B cell (primary cell): ENCODE results near the gene PLPP4. TPM values are rescaled to one million over a fixed set of nuclear protein-coding genes. Genes with fewer than 3 reads are reported as not detected.

ENCODE experiments used
- ATAC-seq: fragments of 200-7000 bp; cut with Tn5 transposase; one replicate; pipeline ENCODE4 v1.10.0; 2021; ENCODE audit warnings: low read depth, mild to moderate bottlenecking, moderate number of reproducible peaks, moderate library complexity
- CTCF ChIA-PET: fragments of 350-600 bp; sonication (Branson Sonifier 250); formaldehyde crosslinking; loops from one replicate; lab custom pipeline; 2021; ENCODE audit warnings: antibody characterized with exemption, inconsistent platforms; lab: Charles Lee
- POLR2A ChIA-PET: fragments of 350-600 bp; sonication (Branson Sonifier 250); formaldehyde crosslinking; loops from one replicate; lab custom pipeline; 2021; ENCODE audit warnings: antibody characterized with exemption; lab: Charles Lee
- DNase-seq: peaks from one replicate; pipeline ENCODE4 v3.0.0; 2013
- H2AFZ ChIP-seq: 2 replicates; pipeline ENCODE4 v1.6.1; 2012; ENCODE audit warnings: mild to moderate bottlenecking, low read depth, low read length; ENCODE audit not compliant: insufficient read depth, poor library complexity, severe bottlenecking
- H3K27ac ChIP-seq, 2 donors: 1 replicate in 1 of 2; 2 replicates in 1 of 2; pipeline ENCODE4 v1.5.1; 2012 to 2013; ENCODE audit warnings: low read length in 2 of 2, mild to moderate bottlenecking in 2 of 2, moderate library complexity in 1 of 2
- H3K27me3 ChIP-seq, 4 experiments: fragments of 200-600 bp in 1 of 4; sonication (generic) in 1 of 4; replicated peaks in 1 of 4; 1 replicate in 2 of 4; 2 replicates in 2 of 4; pipeline versions ENCODE4 v1.6.1 to v1.7.0; 2013 to 2016; ENCODE audit warnings: low read length in 3 of 4, mild to moderate bottlenecking in 2 of 4, mixed read lengths in 1 of 4, moderate library complexity in 1 of 4; ENCODE audit not compliant: insufficient read depth in 4 of 4, control insufficient read depth in 3 of 4; ENCODE audit errors: control extremely low read depth in 1 of 4
- H3K36me3 ChIP-seq, 2 experiments: replicated peaks in 1 of 2; 1 replicate in 1 of 2; 2 replicates in 1 of 2; pipeline versions ENCODE4 v1.6.1 to v1.7.1; 2013; ENCODE audit warnings: low read length in 1 of 2; ENCODE audit not compliant: insufficient read depth in 2 of 2, control insufficient read depth in 1 of 2; ENCODE audit errors: control extremely low read depth in 1 of 2, extremely low read depth in 1 of 2
- H3K4me1 ChIP-seq, 2 donors: fragments of 200-600 bp in 1 of 2; sonication (generic) in 1 of 2; 1 replicate in 1 of 2; 2 replicates in 1 of 2; pipeline versions ENCODE4 v1.5.1 to v1.6.1; 2013 to 2017; ENCODE audit warnings: low read length in 2 of 2; ENCODE audit not compliant: control insufficient read depth in 2 of 2, insufficient read depth in 2 of 2
- H3K4me2 ChIP-seq: replicated peaks from 2 replicates; pipeline ENCODE3; 2012; ENCODE audit warnings: mild to moderate bottlenecking, low read depth, low read length; ENCODE audit not compliant: poor library complexity, severe bottlenecking
- H3K4me3 ChIP-seq, 5 experiments: fragments of 200-600 bp in 1 of 5; sonication (generic) in 1 of 5; 1 replicate in 3 of 5; 2 replicates in 2 of 5; pipeline versions ENCODE4 v1.5.1 to v1.7.0; 2011 to 2016; ENCODE audit warnings: low read length in 4 of 5, mild to moderate bottlenecking in 4 of 5, low read depth in 2 of 5, control low read depth in 1 of 5, moderate library complexity in 1 of 5; ENCODE audit not compliant: insufficient read depth in 1 of 5; ENCODE audit errors: control extremely low read depth in 1 of 5, extremely low read depth in 1 of 5
- H3K79me2 ChIP-seq: fragments of 200-600 bp; sonication (generic); one replicate; pipeline ENCODE4 v1.6.0; 2016; ENCODE audit warnings: low read length; ENCODE audit not compliant: control insufficient read depth, insufficient read depth
- H3K9ac ChIP-seq: fragments of 200-600 bp; sonication (generic); 2 replicates; pipeline ENCODE4 v1.6.1; 2017; ENCODE audit warnings: mild to moderate bottlenecking, low read length, moderate library complexity
- H3K9me3 ChIP-seq, 3 donors: one replicate each; pipeline versions ENCODE4 v1.6.1 to v1.7.1; 2013; ENCODE audit warnings: low read length in 2 of 3; ENCODE audit not compliant: control insufficient read depth in 2 of 3, insufficient read depth in 1 of 3; ENCODE audit errors: control extremely low read depth in 1 of 3
- H4K20me1 ChIP-seq: 2 replicates; pipeline ENCODE4 v1.6.0; 2012; ENCODE audit warnings: mild to moderate bottlenecking, low read length; ENCODE audit not compliant: insufficient read depth, control insufficient read depth, poor library complexity, severe bottlenecking
- H3K27ac Mint-ChIP-seq: one replicate; pipeline ENCODE4 v1.8.0; 2021; ENCODE audit warnings: mixed read lengths
- H3K27me3 Mint-ChIP-seq: one replicate; pipeline ENCODE4 v1.8.0; 2021; ENCODE audit warnings: mixed read lengths
- H3K4me1 Mint-ChIP-seq: one replicate; pipeline ENCODE4 v1.8.0; 2021; ENCODE audit warnings: mixed read lengths
- H3K4me3 Mint-ChIP-seq: one replicate; pipeline ENCODE4 v1.8.0; 2021; ENCODE audit warnings: mixed read lengths
- H3K9me3 Mint-ChIP-seq: one replicate; pipeline ENCODE4 v1.8.0; 2022; ENCODE audit warnings: mixed read lengths; ENCODE audit not compliant: insufficient read depth
- CTCF ChIP-seq: fragments of 200-600 bp; IDR thresholded peaks from one replicate; pipeline ENCODE4 v1.8.0; 2022; ENCODE audit warnings: antibody characterized with exemption, mild to moderate bottlenecking
- EZH2 ChIP-seq: IDR thresholded peaks from 2 replicates; pipeline ENCODE4 v1.6.1; 2012; ENCODE audit warnings: borderline replicate concordance, low read depth, mild to moderate bottlenecking, moderate library complexity, low read length; ENCODE audit not compliant: insufficient read depth, poor library complexity, severe bottlenecking
- WGBS: methylation state at CpG from one replicate; pipeline ENCODE4 v1.1.5; 2013; ENCODE audit warnings: missing lambda C conversion rate; ENCODE audit not compliant: insufficient coverage; 5-methylcytosine and 5-hydroxymethylcytosine counted together
- intact Hi-C: fragments of 100-400 bp; cut with micrococcal nuclease; formaldehyde crosslinking; loops from one replicate; pipeline ENCODE4 v1.10.0; 2022
- polyA plus RNA-seq: library from polyadenylated mRNA; depleted of rRNA; stranded (reverse); fragments of >200 nt; gene quantifications from 2 replicates; pipeline ENCODE4 v1.2.3, GENCODE V29; 2012
- total RNA-seq, 2 donors: library from RNA; stranded (reverse); fragments of 120-200 nt in 1 of 2; gene quantifications; 1 replicate in 1 of 2; 2 replicates in 1 of 2; pipeline versions ENCODE4 v1.2.3 to v1.2.4, GENCODE V29; 2013 to 2022

Gene PLPP4
- total and polyA plus RNA-seq, 2 donors (not counting 1 experiment from before 2014, with no cell fraction given) = not detected

DNA sequence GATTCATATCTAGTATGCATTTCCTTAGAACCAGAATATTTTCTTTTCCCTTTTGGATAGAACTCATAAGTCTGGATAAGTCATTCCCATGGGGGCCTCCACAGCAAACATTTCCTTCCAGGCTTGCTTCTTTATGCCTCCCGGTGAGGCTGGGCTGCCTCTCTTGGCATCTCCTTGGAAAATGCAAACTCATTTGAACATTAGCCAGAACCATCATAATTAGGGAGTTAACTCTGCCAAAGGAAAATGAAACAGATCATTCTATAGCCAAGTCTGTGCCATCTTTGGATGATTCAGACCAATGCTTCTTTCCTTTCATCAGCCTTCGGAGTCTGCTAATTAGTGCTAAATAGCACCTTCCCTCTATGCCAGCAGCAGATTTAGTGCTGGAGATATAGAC, 81.1 kb downstream of the PLPP4 start:
- no peak overlapping the region for H3K9ac ChIP-seq
- no peak overlapping the region for H3K4me3 Mint-ChIP-seq
- no peak overlapping the region for H2AFZ ChIP-seq
- H3K4me1 ChIP-seq = no peaks in the 10 kb centered on the region
- H3K79me2 ChIP-seq = no peaks in the 10 kb centered on the region
- no peaks in the 10 kb centered on the region for H4K20me1 ChIP-seq
- ChIA-PET POLR2A (no interaction called here), CTCF (no interaction called here)
- no peaks in the 10 kb centered on the region for H3K4me1 Mint-ChIP-seq
- no peaks in the 10 kb centered on the region for H3K27me3 ChIP-seq
- H3K27me3 Mint-ChIP-seq = peaks cover 5% of the 10 kb centered on the region
- H3K27ac ChIP-seq = no peak overlapping the region
- H3K9me3 Mint-ChIP-seq = peaks cover 5% of the 10 kb centered on the region
- 71% methylated on average over 1 of the region's 2 CpGs for WGBS
- H3K9me3 ChIP-seq = no peaks in the 10 kb centered on the region
- TF ChIP-seq EZH2 (no peak), CTCF (no peak)
- no peak overlapping the region for H3K27ac Mint-ChIP-seq
- no peaks in the 10 kb centered on the region for H3K36me3 ChIP-seq
- no peak overlapping the region for H3K4me3 ChIP-seq
- DNase-seq = no peak
- no peak overlapping the region for H3K4me2 ChIP-seq
- no peak for ATAC-seq
- intact Hi-C loops = no loop called here

DNA sequence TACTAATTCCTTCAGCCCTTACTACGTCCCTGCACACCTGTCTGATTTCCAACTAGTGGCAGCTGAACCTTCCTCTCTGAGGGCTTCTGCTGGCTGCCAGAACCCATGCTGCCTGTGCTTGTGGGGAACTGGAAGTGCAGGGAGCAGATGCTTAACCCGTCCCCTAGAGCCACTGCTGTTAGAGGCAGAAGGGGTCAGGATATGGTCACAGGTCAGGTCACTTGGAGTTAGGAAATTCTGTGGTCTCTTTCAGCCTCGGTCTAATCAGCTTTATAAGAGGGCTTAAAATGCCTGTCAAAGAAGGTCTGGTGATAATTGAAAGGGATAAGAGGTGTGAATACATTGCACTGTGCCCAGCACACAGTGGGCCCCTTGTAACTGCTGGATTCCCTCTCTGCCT, 82.0 kb downstream of the PLPP4 start:
- no peak overlapping the region for H3K27ac Mint-ChIP-seq
- CTCF ChIA-PET = no interaction called here
- ATAC-seq = no peak

More for the DNA sequence above, 82.0 kb downstream of the PLPP4 start:
- POLR2A ChIA-PET = no interaction called here
- H3K4me1 ChIP-seq = no peaks in the 10 kb centered on the region
- H3K9me3 Mint-ChIP-seq = peaks cover 5% of the 10 kb centered on the region
- 70% methylated on average over 3 of the region's 3 CpGs for WGBS
- TF ChIP-seq CTCF (no peak), EZH2 (no peak)
- no peak overlapping the region for H3K4me2 ChIP-seq
- peaks cover 5% of the 10 kb centered on the region for H3K27me3 Mint-ChIP-seq
- H3K4me3 Mint-ChIP-seq = no peak overlapping the region
- no peaks in the 10 kb centered on the region for H3K79me2 ChIP-seq
- H3K27me3 ChIP-seq = no peaks in the 10 kb centered on the region
- intact Hi-C loops = no loop called here
- no peaks in the 10 kb centered on the region for H3K9me3 ChIP-seq
- no peak overlapping the region for H3K4me3 ChIP-seq
- H3K9ac ChIP-seq = no peak overlapping the region
- H3K27ac ChIP-seq = no peak overlapping the region
- no peak for DNase-seq
- H3K36me3 ChIP-seq = no peaks in the 10 kb centered on the region
- H3K4me1 Mint-ChIP-seq = no peaks in the 10 kb centered on the region
- H2AFZ ChIP-seq = no peak overlapping the region
- no peaks in the 10 kb centered on the region for H4K20me1 ChIP-seq
